NT2/D1 (cell line): ENCODE data around the gene SDCBP2.
A peak's percentile ranks its signal among the peaks of the same experiment; 100 is the strongest.

Experiments
- DNase-seq: peaks from one replicate; pipeline ENCODE4 v3.0.0-alpha.2; 2011; ENCODE audit warnings: low read depth, low spot score
- H3K27me3 ChIP-seq: 2 replicates; pipeline ENCODE4 v1.6.0; 2011; ENCODE audit warnings: mild to moderate bottlenecking; ENCODE audit not compliant: insufficient read length, insufficient read depth
- H3K36me3 ChIP-seq: 2 replicates; pipeline ENCODE4 v1.6.1; 2011; ENCODE audit warnings: mild to moderate bottlenecking, low read length, mixed read lengths; ENCODE audit not compliant: insufficient read depth, insufficient read length
- H3K4me1 ChIP-seq: 2 replicates; pipeline ENCODE4 v1.5.1; 2011; ENCODE audit not compliant: insufficient read depth, insufficient read length
- H3K4me3 ChIP-seq: 2 replicates; pipeline ENCODE4 v1.5.1; 2011; ENCODE audit warnings: low read depth; ENCODE audit not compliant: insufficient read length
- H3K9ac ChIP-seq: 2 replicates; pipeline ENCODE4 v1.6.0; 2011; ENCODE audit warnings: low read depth; ENCODE audit not compliant: insufficient read length
- H3K9me3 ChIP-seq: 2 replicates; pipeline ENCODE4 v1.5.1; 2011; ENCODE audit warnings: mild to moderate bottlenecking, low read length; ENCODE audit not compliant: insufficient read depth
- SUZ12 ChIP-seq: IDR thresholded peaks from 2 replicates; pipeline ENCODE4 v1.6.1; 2011; ENCODE audit not compliant: insufficient read length, insufficient read depth; ENCODE audit errors: extremely low read depth
- YY1 ChIP-seq: IDR thresholded peaks from 2 replicates; pipeline ENCODE4 v1.6.1; 2011; ENCODE audit not compliant: insufficient read length, insufficient read depth
- ZNF274 ChIP-seq: IDR thresholded peaks from 2 replicates; pipeline ENCODE4 v1.6.1; 2011; ENCODE audit warnings: mild to moderate bottlenecking, low read depth, low read length

SDCBP2 gene

DNA sequence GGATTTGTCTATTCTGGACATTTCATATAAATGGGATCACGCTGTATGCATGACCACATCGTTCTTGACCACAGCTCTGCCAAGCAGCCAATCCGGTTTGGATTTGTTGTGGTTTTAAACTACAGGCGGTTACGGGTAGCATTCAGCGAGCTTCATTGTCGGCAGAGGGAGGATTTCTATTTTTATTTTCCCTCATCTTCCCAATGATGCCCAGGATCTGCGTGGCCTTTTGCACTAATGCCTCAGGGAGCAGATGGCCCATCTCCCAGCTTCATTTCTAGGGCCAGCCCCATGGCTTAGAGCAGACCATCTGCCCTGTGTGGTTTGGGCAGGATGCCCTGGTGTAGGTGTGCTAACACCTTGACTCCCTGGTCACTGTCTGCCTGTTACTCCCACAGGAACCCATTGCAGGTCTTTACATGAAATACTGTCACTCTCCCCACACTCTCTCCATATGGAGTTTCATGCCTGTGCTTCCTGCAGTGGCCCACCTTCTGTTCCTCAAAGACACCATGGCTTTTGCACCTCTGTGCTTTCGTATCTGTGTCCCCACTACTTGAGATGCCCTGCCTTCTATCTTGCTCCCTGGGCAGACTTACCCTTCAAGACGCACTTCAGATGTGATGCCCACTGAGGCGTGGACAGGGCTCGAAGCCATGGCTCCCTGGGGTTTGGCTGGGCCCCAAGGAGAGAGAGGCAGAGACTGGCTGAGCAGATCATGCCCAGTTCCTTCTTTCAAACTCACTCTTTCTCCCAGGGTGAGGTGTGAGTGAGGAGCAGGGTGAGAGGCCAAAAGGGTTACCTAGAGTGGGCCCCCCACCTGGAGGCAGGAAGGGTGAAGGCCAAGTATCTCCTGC, 26.0 kb downstream of the SDCBP2 start:
- no peaks in the 10 kb centered on the region for H3K9me3 ChIP-seq
- no peaks in the 10 kb centered on the region for H3K27me3 ChIP-seq
- no peaks in the 10 kb centered on the region for H3K4me1 ChIP-seq
- no peak overlapping the region for H3K4me3 ChIP-seq
- TF ChIP-seq ZNF274 (no peak), YY1 (no peak), SUZ12 (no peak)
- peaks cover 4% of the 10 kb centered on the region for H3K36me3 ChIP-seq
- H3K9ac ChIP-seq: no peak overlapping the region
- DNase-seq: no peak

DNA sequence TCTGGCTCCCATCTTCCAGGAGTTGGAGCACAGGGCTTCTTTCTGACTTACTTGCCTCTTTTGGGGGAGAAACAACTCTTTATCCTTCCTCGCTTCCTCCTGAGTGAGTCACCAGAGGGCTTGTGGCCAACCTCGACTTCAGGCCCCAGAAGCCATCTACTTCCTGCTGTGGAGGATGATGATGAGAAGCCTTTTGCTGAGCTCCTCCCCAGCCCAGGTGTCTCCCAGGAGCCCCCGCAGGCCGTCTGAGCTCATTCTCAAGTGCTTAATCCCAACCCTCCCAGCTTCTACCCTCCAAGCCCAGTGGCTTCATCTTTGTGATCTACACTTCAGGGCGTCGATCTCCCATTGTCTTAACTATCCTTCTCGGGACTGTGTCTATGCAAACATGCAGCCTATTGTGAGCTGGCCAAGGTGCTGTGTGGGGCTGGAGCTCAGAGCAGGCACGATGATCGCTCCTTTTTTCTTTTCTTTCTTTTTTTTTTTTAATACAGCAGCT, 27.9 kb downstream of the SDCBP2 start:
- no peak overlapping the region for H3K4me3 ChIP-seq

DNA sequence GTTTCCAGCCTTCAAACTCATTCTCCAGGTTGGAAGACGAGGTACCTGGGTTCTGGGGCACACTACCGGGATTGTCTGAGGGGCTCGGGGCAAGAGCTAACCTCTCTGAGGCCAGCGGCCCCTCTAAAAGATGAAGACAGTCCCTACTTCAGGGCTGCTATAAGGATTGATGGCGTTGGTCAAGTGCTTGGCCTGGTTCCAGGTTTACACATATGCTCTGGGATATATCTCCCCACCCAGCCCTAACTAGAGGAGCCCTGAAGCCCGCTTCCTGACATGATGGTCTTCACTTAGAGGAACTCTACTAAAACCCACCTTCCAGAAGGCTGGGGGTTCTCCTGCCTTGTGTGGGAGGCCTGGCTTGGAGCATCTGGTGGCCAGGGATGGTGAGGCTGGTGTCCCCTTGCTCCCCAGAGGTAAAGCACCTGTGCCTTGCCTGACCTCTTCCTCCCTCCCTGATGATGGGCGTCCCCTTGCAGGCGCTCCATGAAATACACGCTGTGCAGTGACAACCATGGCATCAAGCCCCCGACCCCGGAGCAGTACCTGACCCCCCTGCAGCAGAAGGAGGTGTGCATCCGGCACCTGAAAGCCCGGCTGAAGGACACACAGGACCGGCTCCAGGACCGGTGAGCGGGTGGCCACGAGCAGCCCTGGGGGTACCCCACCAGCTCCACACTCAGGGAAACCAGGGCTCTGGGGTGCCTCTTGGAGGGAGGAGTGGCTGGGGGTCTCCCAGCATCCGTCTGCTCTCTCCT, 28.7 kb downstream of the SDCBP2 start:
- peak overlapping the region; percentile 32 for H3K9ac ChIP-seq
- no peak for DNase-seq
- no peak for TF ChIP-seq ZNF274
- no peak for TF ChIP-seq YY1
- TF ChIP-seq SUZ12: no peak
- H3K27me3 ChIP-seq: no peaks in the 10 kb centered on the region
- no peaks in the 10 kb centered on the region for H3K9me3 ChIP-seq
- H3K36me3 ChIP-seq: peaks cover 3% of the 10 kb centered on the region
- H3K4me3 ChIP-seq: no peak overlapping the region
- H3K4me1 ChIP-seq: no peaks in the 10 kb centered on the region

More for the DNA sequence above, 27.9 kb downstream of the SDCBP2 start:
- peaks cover 4% of the 10 kb centered on the region for H3K36me3 ChIP-seq
- H3K4me1 ChIP-seq: no peaks in the 10 kb centered on the region
- peak overlapping the region; percentile 32 for H3K9ac ChIP-seq
- DNase-seq: peak; percentile 58
- no peaks in the 10 kb centered on the region for H3K27me3 ChIP-seq
- no peak for TF ChIP-seq YY1
- TF ChIP-seq SUZ12: no peak
- TF ChIP-seq ZNF274: no peak
- no peaks in the 10 kb centered on the region for H3K9me3 ChIP-seq

DNA sequence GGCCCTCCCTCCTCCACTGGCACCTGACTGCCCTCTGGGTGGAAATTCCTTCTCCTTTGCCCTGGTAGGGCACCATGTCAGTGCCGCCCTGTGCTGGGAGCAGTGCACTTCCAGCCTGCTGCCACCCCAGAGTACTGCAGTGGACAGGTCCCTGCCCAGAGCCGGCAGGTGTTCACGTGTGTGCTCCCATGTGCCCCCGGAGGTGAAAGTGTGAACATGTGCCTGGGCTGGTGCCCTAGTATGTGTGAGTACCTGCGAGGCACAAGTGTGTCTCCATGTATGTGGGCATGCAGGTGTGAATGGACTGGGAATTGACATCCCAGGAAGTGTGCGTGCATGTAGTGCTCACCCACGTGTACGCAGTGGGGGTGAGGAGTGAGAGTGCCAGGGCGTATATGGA, 29.4 kb downstream of the SDCBP2 start:
- Histone ChIP-seq H3K9me3 (no peaks in the 10 kb centered on the region), H3K4me1 (no peaks in the 10 kb centered on the region), H3K4me3 (no peak overlapping the region), H3K9ac (no peak overlapping the region), H3K27me3 (no peaks in the 10 kb centered on the region), H3K36me3 (no peaks in the 10 kb centered on the region)
- DNase-seq: no peak
- no peak for TF ChIP-seq YY1
- TF ChIP-seq ZNF274: no peak
- TF ChIP-seq SUZ12: no peak

DNA sequence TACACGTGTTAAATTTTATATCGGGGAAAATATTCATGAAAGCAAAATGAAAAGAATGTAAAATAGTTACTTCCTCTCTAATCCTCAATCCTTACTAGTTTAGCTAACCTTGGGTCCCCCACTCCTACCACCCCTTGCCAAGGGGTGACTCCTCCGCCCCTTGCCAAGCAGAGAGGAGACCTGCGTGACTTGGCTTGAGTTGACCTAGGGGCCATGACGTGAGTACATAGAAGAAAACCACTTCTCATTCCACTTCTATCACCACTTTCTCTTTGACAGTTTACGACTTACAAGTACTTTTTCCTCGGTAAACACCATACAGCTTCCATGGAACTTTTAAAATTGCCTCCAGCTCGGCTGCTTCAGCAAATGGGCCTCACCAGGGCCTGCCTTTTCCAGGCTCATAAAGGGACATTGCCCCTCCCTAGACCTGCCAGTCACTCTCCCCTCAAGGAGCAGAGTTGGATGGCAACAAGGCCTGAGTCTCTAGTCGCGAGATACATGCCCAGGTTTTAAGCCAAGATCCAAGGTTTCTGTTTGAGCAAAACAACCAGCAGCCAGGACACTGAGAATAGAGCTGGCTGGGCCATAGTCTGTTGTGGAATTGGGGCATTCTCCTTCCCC, 29.9 kb downstream of the SDCBP2 start:
- no peaks in the 10 kb centered on the region for H3K36me3 ChIP-seq
- no peak for DNase-seq
- no peaks in the 10 kb centered on the region for H3K4me1 ChIP-seq
- H3K4me3 ChIP-seq: no peak overlapping the region
- no peaks in the 10 kb centered on the region for H3K27me3 ChIP-seq
- no peaks in the 10 kb centered on the region for H3K9me3 ChIP-seq
- no peak for TF ChIP-seq ZNF274
- TF ChIP-seq YY1: no peak
- H3K9ac ChIP-seq: no peak overlapping the region

DNA sequence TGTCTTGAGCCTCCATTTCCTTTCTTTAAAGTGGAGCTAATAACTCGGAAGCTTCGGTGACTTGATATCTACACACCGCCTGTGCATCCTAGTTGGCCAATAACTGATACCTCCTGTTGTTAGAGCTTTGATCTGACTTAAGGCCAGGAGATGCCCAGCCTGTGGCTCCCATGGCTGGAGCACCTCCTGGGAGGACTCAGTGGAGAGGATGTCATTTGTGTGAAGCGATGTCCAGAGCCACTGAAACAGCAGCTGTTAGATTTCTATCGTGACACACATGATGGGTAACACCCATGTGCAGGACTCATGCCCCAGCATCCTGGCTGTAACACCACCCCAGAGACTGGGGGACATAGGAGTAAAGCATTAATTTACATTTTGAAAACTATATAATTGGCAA, 30.8 kb downstream of the SDCBP2 start:
- no peaks in the 10 kb centered on the region for H3K9me3 ChIP-seq
- no peak for DNase-seq
- TF ChIP-seq ZNF274 (no peak), SUZ12 (no peak), YY1 (no peak)
- H3K36me3 ChIP-seq: no peaks in the 10 kb centered on the region
- H3K27me3 ChIP-seq: no peaks in the 10 kb centered on the region
- H3K9ac ChIP-seq: no peak overlapping the region
- no peak overlapping the region for H3K4me3 ChIP-seq
- no peaks in the 10 kb centered on the region for H3K4me1 ChIP-seq

DNA sequence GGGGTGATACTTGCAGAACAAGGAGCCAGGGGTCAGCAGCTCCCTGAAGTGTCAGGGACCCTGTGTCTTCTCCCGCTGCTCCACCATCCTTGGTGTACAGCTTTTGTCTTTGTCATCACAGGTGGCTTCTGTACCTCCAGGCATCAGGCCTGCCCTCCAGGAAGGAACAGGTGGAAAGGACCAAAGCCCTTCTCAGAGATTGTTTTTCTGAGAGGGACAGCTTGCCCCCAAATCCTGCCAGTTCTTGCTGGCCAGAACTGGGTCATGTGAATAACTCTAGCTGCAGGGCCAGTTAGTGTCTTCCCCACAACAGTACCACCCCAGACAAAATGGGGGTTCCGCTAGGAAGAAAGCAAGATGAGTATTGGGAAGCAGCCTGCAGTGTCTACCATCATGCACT, 31.5 kb downstream of the SDCBP2 start:
- no peaks in the 10 kb centered on the region for H3K27me3 ChIP-seq
- H3K36me3 ChIP-seq: no peaks in the 10 kb centered on the region
- TF ChIP-seq YY1 (no peak), ZNF274 (no peak), SUZ12 (no peak)
- no peak overlapping the region for H3K9ac ChIP-seq
- no peaks in the 10 kb centered on the region for H3K9me3 ChIP-seq
- no peaks in the 10 kb centered on the region for H3K4me1 ChIP-seq
- no peak for DNase-seq
- no peak overlapping the region for H3K4me3 ChIP-seq
